RWPE2 (cell line): ENCODE measurements around the gene COA8.
A peak's percentile ranks its signal among the peaks of the same experiment; 100 is the strongest.

Source experiments
- ATAC-seq: fragments of 200-7000 bp; cut with Tn5 transposase; 3 replicates; pipeline ENCODE4 v1.9.1; 2021; ENCODE audit warnings: low read depth
- DNase-seq: peaks from one replicate; pipeline ENCODE4 v3.0.0-alpha.2; 2020; ENCODE audit warnings: low spot score
- H3K27ac ChIP-seq: fragments of 450-650 bp; 2 replicates; pipeline ENCODE4 v1.5.1; 2017; ENCODE audit warnings: mild to moderate bottlenecking; ENCODE audit not compliant: poor library complexity, severe bottlenecking
- H3K27me3 ChIP-seq: fragments of 250-450 bp; sonication (Bioruptor Pico); 2 replicates; pipeline ENCODE4 v1.5.1; 2021; ENCODE audit warnings: mild to moderate bottlenecking, moderate library complexity; ENCODE audit not compliant: insufficient read depth, poor library complexity, severe bottlenecking
- H3K36me3 ChIP-seq: fragments of 250-450 bp; sonication (Bioruptor Pico); 2 replicates; pipeline ENCODE4 v1.5.1; 2020; ENCODE audit warnings: low read depth, mild to moderate bottlenecking, moderate library complexity
- H3K4me1 ChIP-seq: fragments of 250-450 bp; sonication (Bioruptor Pico); 2 replicates; pipeline ENCODE4 v1.5.1; 2021; ENCODE audit warnings: mild to moderate bottlenecking, moderate library complexity; ENCODE audit not compliant: insufficient read depth, poor library complexity, severe bottlenecking
- H3K4me3 ChIP-seq: fragments of 250-450 bp; sonication (Bioruptor Pico); 2 replicates; pipeline ENCODE4 v1.5.1; 2021; ENCODE audit warnings: mild to moderate bottlenecking, moderate library complexity; ENCODE audit not compliant: severe bottlenecking
- H3K9me3 ChIP-seq: fragments of 250-450 bp; sonication (Bioruptor Pico); 2 replicates; pipeline ENCODE4 v1.5.1; 2021; ENCODE audit warnings: mild to moderate bottlenecking, moderate library complexity; ENCODE audit not compliant: severe bottlenecking
- TF ChIP-seq, protein P1 (sequence below): fragments of 450-650 bp; IDR thresholded peaks from one replicate; pipeline ENCODE4 v1.5.1; 2017; ENCODE audit warnings: mild to moderate bottlenecking, moderate library complexity; ENCODE audit not compliant: poor library complexity, severe bottlenecking

The COA8 gene

DNA sequence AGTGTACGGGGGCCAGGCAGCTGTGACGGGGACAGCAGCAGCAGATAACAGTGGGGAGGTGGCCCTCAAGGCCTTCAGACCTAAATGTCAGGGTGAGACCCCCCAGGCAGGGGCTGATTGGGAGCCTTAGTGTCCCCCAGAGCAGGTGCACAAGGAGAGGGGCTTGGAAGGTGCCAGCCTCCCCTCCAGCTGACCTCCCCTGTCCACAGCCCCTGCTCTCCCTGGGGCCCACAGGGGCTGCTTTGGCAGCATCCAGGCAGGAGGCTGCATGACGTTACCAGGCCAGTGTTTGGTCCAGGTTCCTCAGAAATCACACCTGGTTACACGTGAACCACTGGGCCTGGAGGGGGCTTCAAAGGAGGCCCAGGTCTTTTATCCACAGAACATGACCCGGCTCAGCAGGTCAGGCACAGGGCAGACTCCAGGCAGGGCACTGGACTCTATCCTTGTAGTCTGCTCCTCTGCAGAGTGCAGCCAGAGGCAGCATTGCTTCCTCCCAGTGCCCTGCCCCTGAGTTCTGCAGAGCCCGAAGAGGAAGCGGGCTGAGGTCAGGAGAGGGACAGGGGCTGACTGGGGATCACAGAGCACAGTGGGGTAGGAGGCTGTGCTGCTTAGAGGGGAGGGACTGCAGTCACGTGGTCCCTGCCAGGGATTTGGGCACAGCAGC is 36.4 kb upstream of the COA8 start:
- peaks cover 6% of the 10 kb centered on the region for H3K4me1 ChIP-seq
- peaks cover 12% of the 10 kb centered on the region for H3K36me3 ChIP-seq
- ATAC-seq (no peak), DNase-seq (no peak)
- H3K27me3 ChIP-seq = peaks cover 16% of the 10 kb centered on the region
- H3K4me3 ChIP-seq = no peak overlapping the region
- TF ChIP-seq, protein P1, sequence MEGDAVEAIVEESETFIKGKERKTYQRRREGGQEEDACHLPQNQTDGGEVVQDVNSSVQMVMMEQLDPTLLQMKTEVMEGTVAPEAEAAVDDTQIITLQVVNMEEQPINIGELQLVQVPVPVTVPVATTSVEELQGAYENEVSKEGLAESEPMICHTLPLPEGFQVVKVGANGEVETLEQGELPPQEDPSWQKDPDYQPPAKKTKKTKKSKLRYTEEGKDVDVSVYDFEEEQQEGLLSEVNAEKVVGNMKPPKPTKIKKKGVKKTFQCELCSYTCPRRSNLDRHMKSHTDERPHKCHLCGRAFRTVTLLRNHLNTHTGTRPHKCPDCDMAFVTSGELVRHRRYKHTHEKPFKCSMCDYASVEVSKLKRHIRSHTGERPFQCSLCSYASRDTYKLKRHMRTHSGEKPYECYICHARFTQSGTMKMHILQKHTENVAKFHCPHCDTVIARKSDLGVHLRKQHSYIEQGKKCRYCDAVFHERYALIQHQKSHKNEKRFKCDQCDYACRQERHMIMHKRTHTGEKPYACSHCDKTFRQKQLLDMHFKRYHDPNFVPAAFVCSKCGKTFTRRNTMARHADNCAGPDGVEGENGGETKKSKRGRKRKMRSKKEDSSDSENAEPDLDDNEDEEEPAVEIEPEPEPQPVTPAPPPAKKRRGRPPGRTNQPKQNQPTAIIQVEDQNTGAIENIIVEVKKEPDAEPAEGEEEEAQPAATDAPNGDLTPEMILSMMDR = no peak
- H3K27ac ChIP-seq = no peak overlapping the region
- no peaks in the 10 kb centered on the region for H3K9me3 ChIP-seq

DNA sequence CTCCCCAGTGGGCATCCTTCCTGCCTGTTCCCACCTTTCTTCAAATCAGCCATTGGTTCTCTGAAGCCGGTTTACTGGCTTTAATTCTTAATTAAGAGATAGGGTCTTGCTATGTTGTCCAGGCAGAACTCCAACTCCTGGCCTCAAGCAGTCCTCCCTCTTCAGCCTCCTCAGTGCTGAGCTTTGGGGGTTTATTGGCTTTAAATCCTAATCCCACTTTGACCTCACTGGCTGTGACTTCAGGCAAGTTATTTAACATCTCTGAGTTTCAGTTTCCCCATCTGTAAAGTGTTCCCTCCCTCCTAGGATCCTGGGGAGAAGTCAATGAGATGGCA is 35.9 kb upstream of the COA8 start:
- peaks cover 11% of the 10 kb centered on the region for H3K27me3 ChIP-seq
- no peaks in the 10 kb centered on the region for H3K9me3 ChIP-seq
- DNase-seq = no peak
- no peak for ATAC-seq
- H3K4me3 ChIP-seq = no peak overlapping the region
- peaks cover 12% of the 10 kb centered on the region for H3K36me3 ChIP-seq
- TF ChIP-seq, protein P1 = no peak
- peaks cover 6% of the 10 kb centered on the region for H3K4me1 ChIP-seq
- H3K27ac ChIP-seq = no peak overlapping the region

DNA sequence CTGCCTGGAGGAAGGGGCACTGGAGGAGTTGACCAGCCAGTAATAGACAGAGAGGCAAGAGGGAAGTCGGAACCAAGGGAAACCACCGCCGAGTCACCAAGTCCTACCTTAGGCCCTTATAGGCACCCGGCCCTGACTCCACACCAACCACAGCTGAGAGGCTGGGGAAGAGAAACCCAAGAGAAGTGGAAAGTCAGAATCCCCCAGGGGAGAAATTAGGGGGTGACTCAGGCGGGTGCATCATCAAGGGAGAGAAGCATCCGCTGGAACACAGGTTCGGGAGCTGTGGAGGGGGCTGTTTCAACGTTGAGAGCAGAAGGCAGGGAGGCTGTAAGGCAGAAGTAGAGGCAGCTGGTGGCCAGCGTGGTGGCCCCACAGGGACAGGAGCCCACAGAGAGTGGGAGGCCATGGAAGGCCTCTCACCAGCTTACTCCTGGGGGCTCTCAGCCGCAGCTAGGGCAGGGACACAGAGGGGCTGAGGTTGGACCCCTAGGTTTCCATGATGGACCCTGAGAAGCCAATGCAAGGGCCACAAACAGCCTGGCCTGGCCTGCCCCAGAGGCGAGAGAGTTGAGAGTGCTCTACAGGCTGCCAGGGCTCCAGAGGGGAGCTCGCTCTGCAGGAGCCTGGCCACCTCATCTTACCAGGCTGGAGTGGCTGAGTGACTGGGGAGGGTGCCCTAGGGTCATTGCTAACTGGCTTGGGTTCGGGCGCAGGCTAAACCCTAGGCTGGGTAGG is 35.2 kb upstream of the COA8 start:
- no peak for DNase-seq
- H3K36me3 ChIP-seq = peaks cover 12% of the 10 kb centered on the region
- TF ChIP-seq, protein P1 = no peak
- H3K27me3 ChIP-seq = peaks cover 7% of the 10 kb centered on the region
- no peak for ATAC-seq
- peak overlapping the region; percentile 33 for H3K27ac ChIP-seq
- H3K4me3 ChIP-seq = no peak overlapping the region
- H3K4me1 ChIP-seq = peaks cover 6% of the 10 kb centered on the region
- no peaks in the 10 kb centered on the region for H3K9me3 ChIP-seq

DNA sequence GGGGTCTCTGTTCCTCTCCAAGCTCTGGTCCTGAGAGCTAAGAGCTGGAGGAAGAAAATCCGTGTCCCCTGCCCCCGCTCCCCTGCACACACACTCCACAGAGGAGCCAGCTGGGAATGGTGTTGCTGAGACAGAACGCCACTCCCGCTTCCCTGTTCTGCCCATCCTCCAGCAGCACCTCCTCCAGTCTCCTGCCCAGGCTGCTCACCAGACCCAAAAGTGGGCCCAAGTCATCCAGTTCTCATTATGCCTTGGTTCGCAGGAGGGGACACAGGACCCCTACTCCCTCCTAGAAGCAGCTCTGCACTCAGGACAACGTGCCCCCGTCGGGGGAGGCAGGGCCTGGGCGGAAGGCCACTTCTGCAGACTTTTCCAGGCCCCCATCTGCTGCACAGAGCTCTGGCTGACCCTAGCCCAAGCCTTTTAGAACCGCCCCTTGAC is 34.6 kb upstream of the COA8 start:
- TF ChIP-seq, protein P1 = no peak
- peaks cover 6% of the 10 kb centered on the region for H3K4me1 ChIP-seq
- peak overlapping the region; percentile 33 for H3K27ac ChIP-seq
- peaks cover 12% of the 10 kb centered on the region for H3K36me3 ChIP-seq
- no peaks in the 10 kb centered on the region for H3K9me3 ChIP-seq
- DNase-seq = no peak
- H3K4me3 ChIP-seq = peak overlapping the region; percentile 100
- peaks cover 2% of the 10 kb centered on the region for H3K27me3 ChIP-seq
- ATAC-seq = peak; percentile 20; the same call in 2 of the 3 replicates
